ENCODE results near the gene SCAF1.

DNA sequence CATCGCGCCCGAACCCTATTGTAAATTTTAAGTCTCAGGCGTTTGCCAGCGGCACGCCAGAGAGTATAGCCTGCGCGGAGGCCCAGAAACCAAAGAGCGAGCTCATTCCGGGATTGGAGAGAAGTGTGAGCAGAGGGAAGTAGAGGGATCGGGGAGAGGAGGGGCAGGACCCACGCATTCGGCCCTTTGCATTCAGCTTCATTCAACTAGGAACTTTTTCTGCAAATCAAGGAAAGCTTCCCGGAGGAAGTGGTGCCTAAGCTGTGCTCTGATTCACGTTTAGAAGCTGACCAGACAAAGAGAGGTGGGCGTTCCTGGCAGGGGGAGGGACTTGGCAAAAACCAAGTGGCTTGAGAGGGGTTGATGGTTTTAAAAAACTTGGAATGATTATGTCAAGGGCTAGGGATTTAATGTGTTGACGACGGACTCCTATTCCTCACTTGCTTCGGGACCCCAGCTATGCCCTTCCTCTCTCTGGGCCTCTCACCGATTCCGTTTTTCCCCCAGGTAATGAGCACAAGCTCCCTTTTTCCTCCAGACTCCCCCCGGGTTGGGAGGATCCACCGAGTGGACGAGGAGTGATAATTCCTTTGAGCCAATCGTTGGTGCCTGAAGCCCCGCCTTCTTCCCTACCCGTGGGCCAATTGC, 34.3 kb downstream of the SCAF1 start:
- TF ChIP-seq, protein P1, sequence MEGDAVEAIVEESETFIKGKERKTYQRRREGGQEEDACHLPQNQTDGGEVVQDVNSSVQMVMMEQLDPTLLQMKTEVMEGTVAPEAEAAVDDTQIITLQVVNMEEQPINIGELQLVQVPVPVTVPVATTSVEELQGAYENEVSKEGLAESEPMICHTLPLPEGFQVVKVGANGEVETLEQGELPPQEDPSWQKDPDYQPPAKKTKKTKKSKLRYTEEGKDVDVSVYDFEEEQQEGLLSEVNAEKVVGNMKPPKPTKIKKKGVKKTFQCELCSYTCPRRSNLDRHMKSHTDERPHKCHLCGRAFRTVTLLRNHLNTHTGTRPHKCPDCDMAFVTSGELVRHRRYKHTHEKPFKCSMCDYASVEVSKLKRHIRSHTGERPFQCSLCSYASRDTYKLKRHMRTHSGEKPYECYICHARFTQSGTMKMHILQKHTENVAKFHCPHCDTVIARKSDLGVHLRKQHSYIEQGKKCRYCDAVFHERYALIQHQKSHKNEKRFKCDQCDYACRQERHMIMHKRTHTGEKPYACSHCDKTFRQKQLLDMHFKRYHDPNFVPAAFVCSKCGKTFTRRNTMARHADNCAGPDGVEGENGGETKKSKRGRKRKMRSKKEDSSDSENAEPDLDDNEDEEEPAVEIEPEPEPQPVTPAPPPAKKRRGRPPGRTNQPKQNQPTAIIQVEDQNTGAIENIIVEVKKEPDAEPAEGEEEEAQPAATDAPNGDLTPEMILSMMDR (conservative IDR thresholded peaks at IDR 0.05; ENCODE audit: low read depth, low read length) = no peak
- no peak for TF ChIP-seq EZH2 (IDR thresholded peaks at IDR 0.05; ENCODE audit: low read length, unreplicated experiment)
- TF ChIP-seq EZH2phosphoT487 (IDR thresholded peaks at IDR 0.05; ENCODE audit: borderline replicate concordance, low read length) = no peak

Data from PC-3 (cell line).